Panc1 (cell line): ENCODE results near the gene VAT1L. TPM values are rescaled to one million over a fixed set of nuclear protein-coding genes. Genes with fewer than 3 reads are reported as not detected.

Source experiments
- ATAC-seq: fragments of 200-7000 bp; cut with Tn5 transposase; 2 replicates; pipeline ENCODE4 v1.9.1; 2020; ENCODE audit warnings: mild to moderate bottlenecking, moderate library complexity
- BruUV-seq: library from RNA; stranded (reverse); fragments of 400-500 nt; replicated peaks from 2 replicates; lab custom pipeline; 2021; lab: Mats Ljungman, UMichigan
- CTCF ChIA-PET: fragments of 300-600 bp; sonication (Branson Sonifier 250); formaldehyde crosslinking; loops from one replicate; lab custom pipeline; 2022; ENCODE audit warnings: antibody characterized with exemption; lab: Charles Lee
- POLR2A ChIA-PET: fragments of 300-600 bp; sonication (Branson Sonifier 250); formaldehyde crosslinking; loops from one replicate; lab custom pipeline; 2022; ENCODE audit warnings: antibody characterized with exemption; lab: Charles Lee
- DNase-seq: peaks from one replicate; pipeline ENCODE4 v3.0.0-alpha.2; 2010; ENCODE audit warnings: low read depth, low spot score
- H3K27ac ChIP-seq: 2 replicates; pipeline ENCODE4 v1.5.1; 2011; ENCODE audit warnings: mild to moderate bottlenecking, low read length, inconsistent platforms
- H3K27me3 ChIP-seq: fragments of 200-500 bp; sonication (Bioruptor generic); 2 replicates; pipeline ENCODE4 v1.6.0; 2014; ENCODE audit warnings: low read length, inconsistent platforms; ENCODE audit not compliant: control insufficient read depth, insufficient read depth
- H3K36me3 ChIP-seq: fragments of 200-500 bp; sonication (Bioruptor generic); 2 replicates; pipeline ENCODE4 v1.5.1; 2014; ENCODE audit warnings: inconsistent platforms, mild to moderate bottlenecking, low read length, moderate library complexity; ENCODE audit not compliant: control insufficient read depth, insufficient read depth
- H3K4me1 ChIP-seq: 2 replicates; pipeline ENCODE4 v1.5.1; 2011; ENCODE audit warnings: inconsistent platforms, mild to moderate bottlenecking, low read length, moderate library complexity; ENCODE audit not compliant: control insufficient read depth, insufficient read depth
- H3K4me3 ChIP-seq, 2 experiments: 2 replicates each; pipeline ENCODE4 v1.5.1; 2011 to 2012; ENCODE audit warnings: low read depth in 2 of 2, low read length in 2 of 2, mild to moderate bottlenecking in 2 of 2, inconsistent platforms in 1 of 2, moderate library complexity in 1 of 2
- H3K9me3 ChIP-seq: fragments of 200-500 bp; sonication (Bioruptor generic); 2 replicates; pipeline ENCODE4 v1.5.1; 2014; ENCODE audit warnings: low read depth, mild to moderate bottlenecking, inconsistent platforms, low read length, moderate library complexity; ENCODE audit not compliant: control insufficient read depth, insufficient read depth
- POLR2AphosphoS5 ChIP-seq: IDR thresholded peaks from 2 replicates; pipeline ENCODE4 v1.6.1; 2012; ENCODE audit warnings: mild to moderate bottlenecking, low read depth, low read length, moderate library complexity
- SIN3A ChIP-seq: IDR thresholded peaks from 2 replicates; pipeline ENCODE4 v1.6.1; 2012; ENCODE audit warnings: low read depth, mild to moderate bottlenecking, low read length, moderate library complexity, borderline replicate concordance; ENCODE audit not compliant: insufficient read depth
- TCF7L2 ChIP-seq: IDR thresholded peaks from 2 replicates; pipeline ENCODE4 v1.6.1; 2011; ENCODE audit warnings: mild to moderate bottlenecking, low read depth, low read length, inconsistent platforms
- in situ Hi-C: cut with HindIII; loops from 2 replicates; pipeline ENCODE4 v1.10.0; 2016; ENCODE audit warnings: low sequenced_read_pairs, low pct_unique_long_range_greater_than_20kb
- intact Hi-C: fragments of 100-400 bp; cut with micrococcal nuclease; formaldehyde crosslinking; loops from one replicate; pipeline ENCODE4 v1.10.0; 2022; ENCODE audit not compliant: unreplicated experiment
- total RNA-seq: library from RNA; stranded (reverse); gene quantifications from one replicate; pipeline ENCODE4 v1.2.1, GENCODE V29; 2021; ENCODE audit not compliant: unreplicated experiment
- TF ChIP-seq, protein P1 (sequence below): fragments of 450-650 bp; IDR thresholded peaks from 2 replicates; pipeline ENCODE4 v1.5.1; 2017; ENCODE audit warnings: mild to moderate bottlenecking
- TF ChIP-seq, protein P2 (sequence below), 2 experiments: IDR thresholded peaks; 2 replicates each; pipeline ENCODE4 v1.6.1; 2011 to 2012; ENCODE audit warnings: low read depth in 2 of 2, control low read depth in 1 of 2, low read length in 1 of 2, mild to moderate bottlenecking in 1 of 2, moderate library complexity in 1 of 2; ENCODE audit not compliant: insufficient read depth in 1 of 2

Gene VAT1L
- total RNA-seq, 1 experiment from 2014 or later: not detected

DNA sequence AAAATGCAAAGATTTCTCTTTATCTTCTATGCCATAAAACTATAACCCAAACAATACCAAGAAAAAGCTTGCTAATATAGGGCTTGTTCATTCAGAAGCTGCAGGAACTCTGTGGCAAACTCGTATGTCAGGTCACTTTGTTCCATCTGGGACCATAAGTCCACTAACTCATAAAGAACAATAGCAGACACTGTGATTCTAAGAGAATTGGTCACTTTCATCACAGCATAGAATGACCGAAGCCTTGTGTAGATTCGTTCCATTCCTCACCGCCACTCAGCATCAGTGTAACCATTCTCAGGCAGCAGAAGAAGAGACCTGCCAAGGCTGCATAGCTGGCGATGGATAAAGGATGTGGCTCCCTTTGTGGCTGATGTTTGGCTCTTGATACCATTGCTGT, 30.3 kb upstream of the VAT1L start:
- DNase-seq (no peak), ATAC-seq (no peak)
- ChIA-PET POLR2A (no interaction called here), CTCF (no interaction called here)
- Histone ChIP-seq H3K4me1 (no peaks in the 10 kb centered on the region), H3K4me3 (no peak overlapping the region), H3K9me3 (no peaks in the 10 kb centered on the region), H3K27ac (no peak overlapping the region), H3K36me3 (no peaks in the 10 kb centered on the region), H3K27me3 (no peaks in the 10 kb centered on the region)
- intact Hi-C loops: no loop called here
- in situ Hi-C loops: no loop called here
- TF ChIP-seq, protein P1, sequence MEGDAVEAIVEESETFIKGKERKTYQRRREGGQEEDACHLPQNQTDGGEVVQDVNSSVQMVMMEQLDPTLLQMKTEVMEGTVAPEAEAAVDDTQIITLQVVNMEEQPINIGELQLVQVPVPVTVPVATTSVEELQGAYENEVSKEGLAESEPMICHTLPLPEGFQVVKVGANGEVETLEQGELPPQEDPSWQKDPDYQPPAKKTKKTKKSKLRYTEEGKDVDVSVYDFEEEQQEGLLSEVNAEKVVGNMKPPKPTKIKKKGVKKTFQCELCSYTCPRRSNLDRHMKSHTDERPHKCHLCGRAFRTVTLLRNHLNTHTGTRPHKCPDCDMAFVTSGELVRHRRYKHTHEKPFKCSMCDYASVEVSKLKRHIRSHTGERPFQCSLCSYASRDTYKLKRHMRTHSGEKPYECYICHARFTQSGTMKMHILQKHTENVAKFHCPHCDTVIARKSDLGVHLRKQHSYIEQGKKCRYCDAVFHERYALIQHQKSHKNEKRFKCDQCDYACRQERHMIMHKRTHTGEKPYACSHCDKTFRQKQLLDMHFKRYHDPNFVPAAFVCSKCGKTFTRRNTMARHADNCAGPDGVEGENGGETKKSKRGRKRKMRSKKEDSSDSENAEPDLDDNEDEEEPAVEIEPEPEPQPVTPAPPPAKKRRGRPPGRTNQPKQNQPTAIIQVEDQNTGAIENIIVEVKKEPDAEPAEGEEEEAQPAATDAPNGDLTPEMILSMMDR: no peak
- no peak for TF ChIP-seq TCF7L2
- TF ChIP-seq POLR2AphosphoS5: no peak
- no peak for TF ChIP-seq SIN3A
- TF ChIP-seq, protein P2, sequence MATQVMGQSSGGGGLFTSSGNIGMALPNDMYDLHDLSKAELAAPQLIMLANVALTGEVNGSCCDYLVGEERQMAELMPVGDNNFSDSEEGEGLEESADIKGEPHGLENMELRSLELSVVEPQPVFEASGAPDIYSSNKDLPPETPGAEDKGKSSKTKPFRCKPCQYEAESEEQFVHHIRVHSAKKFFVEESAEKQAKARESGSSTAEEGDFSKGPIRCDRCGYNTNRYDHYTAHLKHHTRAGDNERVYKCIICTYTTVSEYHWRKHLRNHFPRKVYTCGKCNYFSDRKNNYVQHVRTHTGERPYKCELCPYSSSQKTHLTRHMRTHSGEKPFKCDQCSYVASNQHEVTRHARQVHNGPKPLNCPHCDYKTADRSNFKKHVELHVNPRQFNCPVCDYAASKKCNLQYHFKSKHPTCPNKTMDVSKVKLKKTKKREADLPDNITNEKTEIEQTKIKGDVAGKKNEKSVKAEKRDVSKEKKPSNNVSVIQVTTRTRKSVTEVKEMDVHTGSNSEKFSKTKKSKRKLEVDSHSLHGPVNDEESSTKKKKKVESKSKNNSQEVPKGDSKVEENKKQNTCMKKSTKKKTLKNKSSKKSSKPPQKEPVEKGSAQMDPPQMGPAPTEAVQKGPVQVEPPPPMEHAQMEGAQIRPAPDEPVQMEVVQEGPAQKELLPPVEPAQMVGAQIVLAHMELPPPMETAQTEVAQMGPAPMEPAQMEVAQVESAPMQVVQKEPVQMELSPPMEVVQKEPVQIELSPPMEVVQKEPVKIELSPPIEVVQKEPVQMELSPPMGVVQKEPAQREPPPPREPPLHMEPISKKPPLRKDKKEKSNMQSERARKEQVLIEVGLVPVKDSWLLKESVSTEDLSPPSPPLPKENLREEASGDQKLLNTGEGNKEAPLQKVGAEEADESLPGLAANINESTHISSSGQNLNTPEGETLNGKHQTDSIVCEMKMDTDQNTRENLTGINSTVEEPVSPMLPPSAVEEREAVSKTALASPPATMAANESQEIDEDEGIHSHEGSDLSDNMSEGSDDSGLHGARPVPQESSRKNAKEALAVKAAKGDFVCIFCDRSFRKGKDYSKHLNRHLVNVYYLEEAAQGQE (IDR thresholded peaks at IDR 0.05; ENCODE audit: insufficient read depth in 1 of 2, low read depth in 2 of 2, low read length in 1 of 2): no peak
- BruUV-seq: no TSS peak

DNA sequence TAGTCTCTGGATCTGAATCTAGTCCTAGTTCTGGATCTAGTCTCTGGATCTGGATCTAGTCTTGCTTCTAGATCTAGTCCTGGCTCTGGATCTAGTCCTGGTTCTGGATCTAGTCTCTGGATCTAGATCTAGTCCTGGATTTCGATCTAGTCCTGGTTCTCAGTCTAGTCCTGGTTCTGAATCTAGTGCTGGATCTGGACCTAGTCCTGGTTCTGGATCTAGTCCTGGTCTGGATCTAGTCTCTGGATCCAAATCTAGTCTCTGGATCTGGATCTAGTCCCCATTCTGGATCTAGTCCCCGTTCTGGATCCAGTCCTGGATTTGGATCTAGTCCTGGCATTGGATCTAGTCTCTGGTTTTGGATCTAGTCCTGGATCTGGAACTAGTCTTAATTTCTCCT, 29.9 kb upstream of the VAT1L start:
- Histone ChIP-seq H3K27ac (no peak overlapping the region), H3K36me3 (no peaks in the 10 kb centered on the region), H3K4me3 (no peak overlapping the region), H3K27me3 (no peaks in the 10 kb centered on the region), H3K4me1 (no peaks in the 10 kb centered on the region), H3K9me3 (no peaks in the 10 kb centered on the region)
- CTCF ChIA-PET: no interaction called here
- ATAC-seq (no peak), DNase-seq (no peak)
- TF ChIP-seq, protein P2 (IDR thresholded peaks at IDR 0.05; ENCODE audit: insufficient read depth in 1 of 2, low read depth in 2 of 2, low read length in 1 of 2): no peak
- TF ChIP-seq POLR2AphosphoS5 (no peak), SIN3A (no peak), TCF7L2 (no peak)
- TF ChIP-seq, protein P1: no peak
- intact Hi-C loops (no loop called here), in situ Hi-C loops (no loop called here)
- POLR2A ChIA-PET: no interaction called here
- BruUV-seq: no TSS peak
